Measurements from ENCODE around the gene CLDN4.

The CLDN4 gene

DNA sequence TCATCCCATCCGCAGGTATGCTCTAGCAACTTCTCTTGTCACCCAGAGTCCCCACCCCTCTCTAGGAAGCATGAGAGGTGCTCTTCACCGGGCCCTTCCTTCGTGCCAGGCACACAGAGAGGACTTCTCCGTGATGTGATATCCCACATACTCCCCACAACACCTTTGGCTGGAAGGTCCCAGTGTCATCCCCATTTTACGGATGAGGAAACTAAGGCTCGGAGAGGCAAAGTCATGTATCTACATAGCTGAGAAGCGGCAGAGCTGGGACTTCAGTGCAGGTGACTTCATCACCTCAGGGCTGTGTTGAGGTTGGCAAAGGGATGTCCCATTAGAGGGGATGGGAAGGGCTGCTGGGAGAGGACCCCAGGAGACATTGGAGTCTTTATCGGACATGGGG is 45.6 kb downstream of the CLDN4 start:
- no peak for DNase-seq (ENCODE audit: low read depth)

DNA sequence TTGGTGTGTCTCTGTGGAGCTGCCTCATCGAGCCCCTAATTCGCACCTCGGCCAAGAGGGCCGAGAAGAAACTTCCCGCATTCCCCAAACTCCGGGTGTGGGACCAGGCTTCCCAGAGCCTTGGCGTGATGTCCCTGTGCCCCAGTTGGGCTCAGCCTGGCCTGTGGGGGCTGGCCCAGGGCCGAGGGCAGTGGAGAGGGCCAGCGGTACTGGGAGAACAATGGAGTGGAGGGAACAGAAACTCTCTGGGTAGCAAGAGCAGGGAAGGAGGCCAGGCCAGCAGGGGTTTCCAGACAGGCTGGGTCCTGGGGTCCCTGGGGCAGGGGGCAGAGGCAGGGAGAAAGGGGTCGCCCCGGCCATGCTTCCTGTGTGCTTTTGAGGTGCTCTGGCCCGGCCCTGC is 46.2 kb downstream of the CLDN4 start:
- DNase-seq (ENCODE audit: low read depth): no peak

DNA sequence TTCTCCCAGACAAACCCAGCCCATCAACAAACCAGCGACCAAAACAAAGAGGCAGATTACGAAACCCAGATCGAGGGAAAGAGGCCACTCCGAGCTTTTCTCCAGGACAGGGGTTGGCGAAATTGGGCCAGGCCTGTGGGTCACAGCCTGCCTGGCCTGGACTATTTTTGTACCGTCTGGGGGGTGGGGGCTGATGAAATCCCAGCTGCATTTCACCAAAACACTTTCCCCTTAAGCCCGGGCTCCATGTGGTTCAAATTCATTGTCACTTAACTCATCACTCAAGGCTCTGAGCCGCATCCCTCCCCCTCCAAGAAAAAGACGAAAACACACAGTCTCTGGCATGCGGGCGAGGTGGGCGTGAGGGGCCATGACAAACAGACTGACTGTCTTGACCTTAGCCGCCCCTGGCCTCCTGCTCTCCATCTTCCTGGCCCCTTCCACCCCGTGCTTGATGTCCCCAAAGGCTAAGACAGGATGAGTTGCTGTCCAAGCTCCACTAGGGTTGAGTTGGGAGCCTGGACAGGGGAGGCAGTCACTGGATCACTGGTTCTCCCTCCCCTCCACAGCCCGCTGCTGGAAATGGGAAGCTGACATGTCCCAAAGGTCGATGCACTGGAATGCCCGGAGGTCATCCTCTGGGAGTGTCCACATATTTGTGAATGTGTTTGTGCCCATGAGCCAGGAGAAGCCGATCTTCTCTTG is 49.3 kb downstream of the CLDN4 start:
- DNase-seq (ENCODE audit: low read depth): no peak

DNA sequence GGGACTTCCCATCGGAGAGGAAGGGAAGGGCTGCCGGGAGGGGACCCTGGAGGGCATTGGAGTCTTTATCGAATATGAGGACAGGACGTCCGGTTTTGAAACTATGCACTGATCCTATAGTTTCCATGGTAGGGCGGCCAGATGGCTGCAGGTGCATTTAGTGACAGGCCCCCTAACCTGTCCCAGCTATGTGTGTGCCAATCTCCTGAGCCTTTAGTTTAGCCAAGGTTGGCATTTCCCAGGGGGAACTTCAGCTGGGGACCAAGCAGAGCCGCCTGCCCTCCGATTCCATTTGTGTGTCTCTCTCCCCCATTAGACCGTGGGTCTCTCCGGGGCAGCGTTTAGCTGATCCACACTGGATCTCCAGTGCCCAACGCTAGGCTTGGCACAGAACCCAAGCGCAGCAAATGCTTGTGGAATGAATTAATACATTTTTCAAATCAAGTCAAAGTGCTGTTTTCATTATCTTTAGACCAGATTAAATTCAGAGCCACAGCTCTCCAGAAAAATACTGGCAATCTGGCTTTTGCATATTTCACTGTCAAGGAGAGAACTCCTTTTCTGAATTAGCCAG is 50.0 kb downstream of the CLDN4 start:
- no peak for DNase-seq (ENCODE audit: low read depth)

DNA sequence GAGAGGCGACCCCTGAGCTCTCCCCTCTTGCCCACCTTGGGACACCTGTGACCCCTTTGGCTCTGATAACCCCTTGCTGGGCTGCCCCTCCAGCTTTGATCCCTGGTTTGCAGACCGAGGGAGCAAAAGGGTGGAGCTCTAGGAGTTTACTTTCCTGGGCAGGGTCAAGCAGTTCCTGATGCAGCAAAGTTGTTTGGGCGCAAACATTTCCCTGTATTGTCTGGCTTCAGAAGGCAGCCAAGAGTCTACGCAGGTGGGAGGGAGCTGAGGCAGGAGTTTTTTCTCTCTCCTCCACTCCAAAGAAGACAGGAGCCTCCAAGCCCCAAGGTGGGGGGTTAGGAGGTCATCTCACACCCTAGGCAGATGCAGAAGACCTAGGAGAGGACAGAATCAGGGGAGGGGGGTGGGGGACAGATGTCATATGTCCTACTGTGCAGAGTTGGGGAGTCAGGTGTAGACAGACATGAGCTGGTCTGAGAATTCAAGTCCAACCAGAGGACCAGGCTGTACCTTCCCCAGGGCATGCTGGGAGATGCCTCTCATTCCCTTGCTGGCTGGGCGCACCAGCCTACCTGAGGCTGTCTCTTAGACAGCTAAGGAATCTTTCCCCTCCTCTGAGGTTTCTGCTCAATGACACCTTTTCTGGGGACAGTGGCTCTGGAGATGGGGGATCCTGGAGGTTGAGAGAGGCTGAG is 50.7 kb downstream of the CLDN4 start:
- no peak for DNase-seq (ENCODE audit: low read depth)

DNA sequence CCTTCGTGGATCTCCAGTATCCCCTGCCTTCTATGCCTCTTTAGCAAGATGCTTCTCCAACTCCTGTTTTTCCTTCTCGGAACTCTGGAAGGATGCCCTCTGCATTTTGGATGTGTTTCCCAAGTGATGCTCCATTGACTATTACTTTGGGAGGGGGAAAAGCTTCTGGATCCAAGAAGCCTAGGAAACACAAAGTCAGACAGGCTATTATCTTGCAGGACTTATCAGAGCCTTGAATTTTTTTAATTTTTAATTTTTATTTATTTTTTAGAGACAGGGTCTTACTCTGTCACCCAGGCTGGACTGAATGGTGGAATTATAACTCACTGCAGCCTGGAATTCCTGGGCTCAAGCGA is 51.2 kb downstream of the CLDN4 start:
- DNase-seq (ENCODE audit: low read depth): no peak
